ENCODE results near the gene NEK1.
A peak's percentile ranks its signal among the peaks of the same experiment; 100 is the strongest.

The NEK1 gene, protein sequence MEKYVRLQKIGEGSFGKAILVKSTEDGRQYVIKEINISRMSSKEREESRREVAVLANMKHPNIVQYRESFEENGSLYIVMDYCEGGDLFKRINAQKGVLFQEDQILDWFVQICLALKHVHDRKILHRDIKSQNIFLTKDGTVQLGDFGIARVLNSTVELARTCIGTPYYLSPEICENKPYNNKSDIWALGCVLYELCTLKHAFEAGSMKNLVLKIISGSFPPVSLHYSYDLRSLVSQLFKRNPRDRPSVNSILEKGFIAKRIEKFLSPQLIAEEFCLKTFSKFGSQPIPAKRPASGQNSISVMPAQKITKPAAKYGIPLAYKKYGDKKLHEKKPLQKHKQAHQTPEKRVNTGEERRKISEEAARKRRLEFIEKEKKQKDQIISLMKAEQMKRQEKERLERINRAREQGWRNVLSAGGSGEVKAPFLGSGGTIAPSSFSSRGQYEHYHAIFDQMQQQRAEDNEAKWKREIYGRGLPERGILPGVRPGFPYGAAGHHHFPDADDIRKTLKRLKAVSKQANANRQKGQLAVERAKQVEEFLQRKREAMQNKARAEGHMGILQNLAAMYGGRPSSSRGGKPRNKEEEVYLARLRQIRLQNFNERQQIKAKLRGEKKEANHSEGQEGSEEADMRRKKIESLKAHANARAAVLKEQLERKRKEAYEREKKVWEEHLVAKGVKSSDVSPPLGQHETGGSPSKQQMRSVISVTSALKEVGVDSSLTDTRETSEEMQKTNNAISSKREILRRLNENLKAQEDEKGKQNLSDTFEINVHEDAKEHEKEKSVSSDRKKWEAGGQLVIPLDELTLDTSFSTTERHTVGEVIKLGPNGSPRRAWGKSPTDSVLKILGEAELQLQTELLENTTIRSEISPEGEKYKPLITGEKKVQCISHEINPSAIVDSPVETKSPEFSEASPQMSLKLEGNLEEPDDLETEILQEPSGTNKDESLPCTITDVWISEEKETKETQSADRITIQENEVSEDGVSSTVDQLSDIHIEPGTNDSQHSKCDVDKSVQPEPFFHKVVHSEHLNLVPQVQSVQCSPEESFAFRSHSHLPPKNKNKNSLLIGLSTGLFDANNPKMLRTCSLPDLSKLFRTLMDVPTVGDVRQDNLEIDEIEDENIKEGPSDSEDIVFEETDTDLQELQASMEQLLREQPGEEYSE (N-terminal part only)

DNA sequence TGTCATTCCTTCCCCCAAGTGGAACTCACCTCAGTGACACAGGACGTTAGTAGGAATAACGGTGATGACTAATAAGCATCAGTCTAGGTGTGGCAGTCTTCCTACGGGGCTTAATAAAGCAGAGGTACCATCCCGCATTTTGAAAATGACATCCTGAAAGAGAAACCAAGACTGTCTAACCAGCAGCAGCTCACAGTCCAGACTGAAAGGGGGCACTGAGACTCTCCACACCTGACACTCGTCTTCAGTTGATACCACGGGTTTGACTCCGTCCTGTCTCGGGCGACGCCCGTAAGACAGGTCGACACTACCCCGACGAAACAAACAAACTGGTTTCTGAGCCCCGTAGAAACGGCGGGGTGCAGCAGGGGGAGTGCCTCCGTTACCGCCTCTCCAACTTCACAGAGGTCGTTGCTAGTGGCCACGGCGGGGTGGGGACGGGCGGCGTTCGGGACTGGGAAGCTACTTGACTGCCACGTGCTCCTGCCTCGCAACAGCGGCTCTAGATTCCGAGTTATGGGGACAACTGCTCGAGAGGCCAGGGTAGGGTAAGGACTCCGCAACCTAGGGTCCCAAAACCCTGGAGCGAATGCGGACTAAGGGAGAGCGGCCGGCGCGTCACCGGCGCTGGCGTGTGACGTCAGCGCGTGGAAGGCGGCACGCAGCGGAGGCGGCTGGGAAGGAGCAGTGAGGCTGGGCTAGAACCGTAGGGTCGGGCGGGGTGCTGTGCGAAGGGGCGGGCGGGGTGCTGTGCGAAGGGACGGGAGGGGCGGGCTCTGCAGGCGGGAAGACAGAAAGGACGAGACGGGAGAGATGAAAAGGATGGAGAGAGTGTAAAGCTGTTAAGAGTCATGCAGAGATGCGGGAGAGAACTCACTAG lies at the start of gene NEK1:
Gene NEK1, minus strand, starts transcription at position 593 of the 880 bp plus-strand sequence. CDS start 9,953 bp downstream, outside the sequence.
- peak; percentile 74 to 79 for DNase-seq (ENCODE audit: low read depth in 2 of 2)

DNA sequence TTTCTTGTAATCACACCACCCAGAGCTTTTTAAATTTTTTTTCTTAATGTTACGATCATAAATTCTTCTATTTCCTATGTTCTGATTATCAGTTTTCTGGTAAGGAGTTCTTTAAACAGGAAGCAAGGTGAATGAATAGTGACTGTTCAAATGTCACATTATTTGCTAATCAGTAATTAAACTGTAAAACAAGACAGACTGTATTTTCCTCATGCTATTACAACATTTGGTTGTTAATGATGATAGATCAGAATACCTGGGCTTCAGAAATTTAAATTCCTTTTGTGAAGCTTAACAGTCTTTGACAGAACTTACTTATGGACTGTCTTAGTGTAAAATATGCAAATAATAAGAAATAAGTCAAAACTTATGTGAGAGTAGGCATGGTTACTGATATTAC lies 49.4 kb upstream of the NEK1 start:
- DNase-seq (ENCODE audit: low read depth in 2 of 2), result no peak

DNA sequence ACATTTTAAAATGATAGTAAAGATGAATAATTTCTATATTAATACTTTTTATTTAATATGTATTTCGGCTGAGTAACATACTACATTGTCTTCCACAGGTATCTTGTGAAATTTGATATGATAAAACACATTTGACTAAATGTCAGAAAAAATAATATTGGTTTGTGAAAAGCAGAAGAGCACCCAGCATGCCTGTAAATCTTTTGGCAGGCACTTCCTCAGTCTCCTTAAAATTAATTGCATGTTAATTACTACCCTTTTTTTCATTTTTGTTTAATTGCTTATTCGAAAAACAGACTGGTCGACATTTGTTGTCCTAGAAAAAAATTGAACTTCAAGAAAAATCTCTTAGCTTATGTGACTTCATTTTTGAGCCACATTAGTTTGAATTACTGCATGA lies 48.5 kb upstream of the NEK1 start:
- no peak for DNase-seq (ENCODE audit: low read depth in 2 of 2)

DNA sequence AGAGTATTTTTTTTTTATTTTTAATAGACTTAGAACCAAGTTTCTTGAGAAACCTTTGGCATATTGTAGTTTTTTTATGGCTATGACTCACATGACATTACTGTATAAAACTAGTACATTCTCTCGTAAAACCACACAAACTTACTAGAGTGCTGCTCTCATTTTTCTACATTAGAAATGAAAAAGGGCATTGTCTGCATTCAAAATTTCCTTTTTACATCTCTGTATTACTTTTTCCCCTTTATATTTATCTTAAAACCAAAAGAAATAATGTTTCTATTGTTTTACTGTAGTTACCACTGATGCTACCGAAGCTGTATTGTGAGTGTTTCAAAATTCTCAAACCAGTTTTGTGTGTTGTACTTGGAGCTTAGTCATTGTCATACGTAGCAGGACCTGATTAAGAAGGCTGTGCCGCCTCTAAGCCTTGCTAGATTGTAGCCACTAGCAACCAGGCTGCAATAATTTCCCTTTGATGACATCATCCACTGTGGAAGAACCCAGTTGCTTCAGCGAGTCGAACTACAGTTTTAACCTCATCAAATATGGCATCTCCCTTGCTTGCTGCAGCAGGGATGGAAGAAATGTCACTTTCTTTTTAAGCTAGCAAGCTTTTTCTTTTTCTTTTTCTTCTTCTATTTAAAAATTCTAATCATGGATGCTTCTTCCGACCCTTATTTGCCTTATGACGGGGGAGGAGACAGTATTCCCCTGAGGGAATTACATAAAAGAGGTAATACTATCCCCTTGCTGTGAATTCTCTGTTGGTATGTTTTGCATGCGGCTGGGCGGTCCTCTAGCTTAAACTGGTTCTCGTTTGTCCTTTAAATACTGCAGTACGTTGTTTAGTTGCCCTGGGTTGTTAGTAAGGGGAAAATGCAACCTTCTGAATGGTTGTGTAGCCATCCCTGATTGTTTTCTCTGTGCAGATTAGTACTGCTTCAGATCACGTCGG lies 47.6 kb upstream of the NEK1 start:
- DNase-seq (ENCODE audit: low read depth in 2 of 2), result peak; percentile 27 to 64

DNA sequence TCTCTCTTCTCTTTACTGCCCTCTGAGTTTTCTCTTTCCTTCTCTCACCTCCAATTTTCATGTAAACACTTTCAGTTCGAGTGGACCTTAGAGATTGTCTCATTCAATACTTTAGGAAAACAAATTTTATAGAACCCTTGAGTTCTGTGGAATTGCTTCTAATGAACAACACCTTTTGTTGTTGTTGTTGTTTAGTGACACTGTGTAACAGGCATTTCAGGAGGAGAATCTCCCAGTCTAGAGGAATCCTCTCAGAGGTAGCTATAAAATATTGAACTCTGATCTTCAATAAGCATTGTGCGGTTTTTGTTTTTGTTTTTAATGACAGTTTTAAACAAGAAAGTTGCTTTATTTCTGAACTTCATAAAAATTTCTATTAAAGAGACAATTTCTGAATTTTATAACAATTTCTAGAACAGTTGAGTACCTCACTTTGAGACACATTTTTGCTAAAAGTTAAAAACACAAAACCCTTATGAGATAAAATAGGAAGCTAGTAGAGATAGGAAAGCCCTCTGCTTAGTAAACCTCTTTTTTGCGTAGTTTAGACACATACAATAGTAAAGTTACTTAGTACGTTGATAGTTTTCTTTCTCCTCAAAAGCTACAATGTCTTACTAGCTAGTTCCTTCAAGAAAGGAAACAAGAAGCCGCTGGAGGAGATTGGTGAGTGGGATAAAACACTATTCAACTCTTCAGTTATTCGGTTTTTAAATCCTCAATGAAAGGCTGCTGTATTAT lies 46.8 kb upstream of the NEK1 start:
- no peak for DNase-seq (ENCODE audit: low read depth in 2 of 2)

DNA sequence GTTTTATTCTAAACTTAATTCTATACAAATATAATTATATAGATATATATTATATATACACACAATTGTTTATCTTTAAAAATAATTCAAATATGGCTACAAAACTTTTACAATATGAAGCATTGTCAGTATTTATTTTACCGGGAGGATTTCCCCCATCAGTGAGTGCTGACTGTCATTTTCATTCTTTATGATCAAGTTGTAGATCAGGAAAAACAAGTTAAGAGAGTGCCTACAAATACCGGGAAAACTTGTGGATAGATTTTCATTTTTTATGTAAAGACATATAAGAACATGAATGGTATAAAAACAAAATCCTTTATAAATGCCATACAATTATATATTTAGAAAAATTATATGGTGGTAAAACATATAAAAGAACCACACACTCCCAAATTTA lies 45.8 kb upstream of the NEK1 start:
- DNase-seq (ENCODE audit: low read depth in 2 of 2), result no peak

DNA sequence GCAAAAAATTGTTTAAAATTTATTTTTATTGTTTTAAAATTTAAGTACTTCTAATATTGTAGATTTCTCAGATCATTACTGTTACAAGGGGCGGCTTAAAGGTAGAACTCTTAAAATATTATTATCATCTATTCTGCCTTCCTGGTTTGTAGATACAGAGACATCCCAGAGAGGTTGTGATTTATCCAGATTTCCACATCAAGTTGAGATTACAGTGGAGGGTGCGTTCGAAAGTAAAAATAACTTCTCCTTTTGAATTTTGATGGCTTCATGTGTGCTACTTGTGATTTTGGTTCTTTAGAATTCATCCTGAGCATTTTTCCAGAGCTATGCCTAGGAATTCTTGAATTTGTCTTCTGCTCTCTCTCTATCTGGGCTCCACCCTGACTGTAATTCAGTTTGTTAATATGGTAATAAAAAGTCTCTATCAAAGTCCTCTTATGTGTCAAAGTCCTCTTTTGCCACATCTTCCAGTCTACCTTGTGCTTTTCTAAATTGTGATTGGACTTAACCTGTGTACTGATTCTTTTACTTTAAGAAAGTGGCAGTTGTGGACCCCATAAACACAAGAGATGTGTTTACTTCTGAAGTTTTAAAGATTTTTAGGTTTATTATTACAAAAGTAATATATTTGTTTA lies 45.2 kb upstream of the NEK1 start:
- no peak for DNase-seq (ENCODE audit: low read depth in 2 of 2)

DNA sequence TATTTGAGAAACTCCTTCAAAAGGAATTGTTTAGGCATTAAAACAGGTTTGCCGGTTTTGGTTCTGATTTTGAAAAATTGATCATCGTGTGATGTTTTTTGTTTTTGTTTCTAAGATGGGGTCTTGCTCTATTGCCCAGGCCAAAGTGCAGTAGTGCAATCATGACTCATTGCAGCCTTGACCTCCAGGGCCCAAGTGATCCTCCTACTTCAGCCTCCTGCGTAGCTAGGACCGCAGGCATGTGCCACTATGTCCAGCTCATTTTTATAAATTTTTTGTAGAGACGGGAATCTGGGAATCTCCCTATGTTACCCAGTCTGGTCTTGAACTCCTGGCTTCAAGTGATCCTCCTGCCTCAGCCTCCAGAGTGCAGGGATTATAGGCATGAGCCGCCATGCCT lies 43.0 kb upstream of the NEK1 start:
- DNase-seq (ENCODE audit: low read depth in 2 of 2), result no peak

DNA sequence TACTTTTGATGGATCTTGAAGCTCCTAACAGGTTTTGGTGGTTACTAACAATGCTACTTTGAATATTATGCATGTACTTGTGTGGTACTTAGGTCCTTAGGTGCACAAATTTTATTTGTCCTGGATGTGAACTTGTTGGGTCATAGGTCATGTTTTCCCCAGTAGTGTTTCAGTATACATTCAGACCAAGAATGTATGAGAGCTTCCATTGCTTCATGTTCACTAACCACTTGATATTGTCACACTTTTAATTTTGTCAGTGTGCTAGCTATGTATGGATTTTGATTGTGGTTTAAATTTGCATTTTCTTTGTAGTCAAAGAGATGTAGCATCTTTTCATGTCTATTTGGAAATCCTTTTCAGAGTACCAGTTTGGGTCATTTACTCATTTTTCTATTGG lies 40.2 kb upstream of the NEK1 start:
- DNase-seq (ENCODE audit: low read depth in 2 of 2), result no peak

DNA sequence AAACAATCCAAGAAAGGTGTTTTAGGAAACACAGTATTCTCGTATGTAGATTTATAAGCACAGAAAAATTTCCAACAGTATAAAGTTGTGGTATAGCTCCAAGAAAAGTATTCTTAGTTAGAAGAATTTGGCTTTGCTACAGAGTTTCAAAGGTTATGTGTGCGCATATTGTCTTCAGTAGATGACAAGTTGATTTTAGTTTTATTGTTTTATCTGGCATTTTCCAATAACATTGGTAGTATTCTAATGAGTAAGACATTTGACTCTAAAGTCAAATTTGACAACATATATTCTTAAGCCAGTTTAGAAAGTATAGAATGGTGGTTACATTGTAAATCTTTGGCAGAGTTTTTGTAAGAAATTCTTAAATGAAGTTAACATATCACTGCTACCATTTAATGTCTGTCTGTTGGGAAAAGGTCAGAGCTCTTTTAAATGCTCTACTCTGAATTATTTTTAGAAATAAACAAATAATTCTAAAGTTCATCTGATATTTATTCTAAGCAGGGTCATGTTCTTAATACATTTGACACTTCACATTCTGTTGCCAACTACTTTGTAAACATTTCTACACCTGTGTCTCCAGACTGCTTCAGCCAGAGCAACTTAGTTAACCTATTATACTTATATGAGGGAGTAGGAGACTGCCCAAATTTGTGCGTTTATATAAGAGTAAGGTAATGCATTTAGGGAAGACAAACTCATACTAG lies 38.0 kb upstream of the NEK1 start:
- DNase-seq (ENCODE audit: low read depth in 2 of 2), result no peak

DNA sequence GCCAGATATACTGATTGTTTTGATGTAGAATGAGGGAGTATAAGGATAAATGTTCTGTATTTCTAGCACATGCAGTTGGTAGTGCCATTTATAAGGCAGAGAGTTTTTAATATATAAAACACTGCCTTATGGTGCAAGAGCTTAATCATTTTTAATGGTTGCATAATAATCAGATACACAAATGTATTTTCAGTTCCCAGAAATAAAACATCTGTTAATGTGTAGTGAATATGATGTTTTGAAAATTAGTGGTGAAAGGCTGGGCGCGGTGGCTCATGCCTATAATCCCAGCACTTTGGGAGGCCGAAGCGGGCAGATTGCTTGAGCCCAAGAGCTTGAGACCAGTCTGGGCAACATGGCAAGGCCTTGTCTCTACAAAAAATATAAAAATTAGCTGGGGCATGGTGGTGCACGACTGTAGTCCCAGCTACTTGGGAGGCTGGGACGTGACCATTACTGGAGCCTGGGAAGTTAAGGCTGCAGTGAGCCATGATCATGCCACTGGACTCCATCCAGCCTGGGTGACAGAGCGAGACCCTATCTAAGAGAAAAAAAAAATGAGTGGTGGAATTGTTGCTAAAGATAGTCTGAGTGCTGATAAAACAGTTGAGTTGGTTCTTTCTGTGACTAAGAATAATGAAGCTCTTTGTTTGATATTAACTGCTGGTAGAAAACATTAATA lies 37.3 kb upstream of the NEK1 start:
- DNase-seq (ENCODE audit: low read depth in 2 of 2), result no peak

DNA sequence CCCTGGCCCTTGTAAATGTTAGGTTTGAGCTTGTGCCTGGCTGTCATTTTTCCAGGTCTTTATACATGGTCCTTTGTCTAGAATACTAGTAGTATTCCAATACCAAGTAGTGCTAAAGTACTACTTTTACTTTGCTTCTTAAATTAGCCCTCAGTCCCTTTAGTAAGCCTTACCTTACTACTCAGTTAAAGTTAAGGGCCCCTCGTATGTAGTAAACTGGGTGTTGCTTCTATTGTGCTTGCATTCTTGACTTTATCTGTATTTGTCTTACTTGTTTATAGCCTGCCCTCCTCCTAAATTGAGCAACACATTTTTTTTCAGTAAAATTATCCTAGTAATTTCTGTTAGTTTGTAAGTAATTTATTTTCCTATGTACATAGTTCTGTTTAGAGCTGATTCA lies 33.2 kb upstream of the NEK1 start:
- no peak for DNase-seq (ENCODE audit: low read depth in 2 of 2)

DNA sequence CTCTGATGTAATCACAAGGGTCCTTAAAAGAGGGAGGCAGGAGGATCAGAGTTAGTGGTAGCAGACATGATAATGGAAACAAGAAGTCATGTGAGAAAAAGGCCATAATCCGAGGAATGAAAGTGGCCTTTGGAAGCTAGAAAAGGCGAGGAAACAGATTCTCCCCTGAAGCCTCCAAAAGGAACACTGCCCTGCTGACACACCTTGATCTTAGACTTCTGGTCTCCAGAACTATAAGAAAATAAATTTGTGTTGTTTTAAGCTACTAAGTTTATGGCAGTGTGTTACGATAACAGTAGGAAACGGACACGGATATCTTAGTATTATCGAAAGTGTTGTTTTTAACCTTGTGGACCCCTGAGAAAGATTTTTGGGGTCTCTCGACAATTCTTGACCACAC lies 32.4 kb upstream of the NEK1 start:
- DNase-seq (ENCODE audit: low read depth in 2 of 2), result no peak

DNA sequence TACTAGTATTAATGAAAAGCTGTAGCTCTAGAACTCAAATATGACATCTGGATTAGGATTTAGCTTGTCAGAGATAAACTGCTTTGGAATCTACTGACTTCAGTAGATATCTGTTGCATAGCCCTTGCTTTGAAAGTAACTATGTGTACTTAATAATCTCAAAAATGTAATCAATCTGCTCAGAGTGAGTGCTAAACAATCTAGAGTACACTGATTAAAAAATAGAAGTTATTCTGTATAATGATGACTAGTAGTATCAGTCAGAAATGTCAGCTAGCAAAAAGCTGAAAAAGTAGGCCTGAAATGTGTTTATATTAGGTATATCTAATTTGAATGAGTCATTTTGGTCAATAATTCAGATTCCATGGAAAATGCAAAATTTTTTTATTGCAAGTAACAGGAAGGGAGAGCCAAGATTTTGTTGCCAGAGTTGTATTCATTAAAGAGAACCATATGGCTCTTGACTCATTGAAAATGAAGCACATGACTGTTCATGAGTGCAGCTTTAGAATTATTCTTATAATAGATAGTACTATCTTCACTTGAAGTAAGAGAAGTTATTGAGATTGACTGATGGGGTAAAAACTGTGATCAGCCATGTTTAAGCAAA lies 28.0 kb upstream of the NEK1 start:
- no peak for DNase-seq (ENCODE audit: low read depth in 2 of 2)

DNA sequence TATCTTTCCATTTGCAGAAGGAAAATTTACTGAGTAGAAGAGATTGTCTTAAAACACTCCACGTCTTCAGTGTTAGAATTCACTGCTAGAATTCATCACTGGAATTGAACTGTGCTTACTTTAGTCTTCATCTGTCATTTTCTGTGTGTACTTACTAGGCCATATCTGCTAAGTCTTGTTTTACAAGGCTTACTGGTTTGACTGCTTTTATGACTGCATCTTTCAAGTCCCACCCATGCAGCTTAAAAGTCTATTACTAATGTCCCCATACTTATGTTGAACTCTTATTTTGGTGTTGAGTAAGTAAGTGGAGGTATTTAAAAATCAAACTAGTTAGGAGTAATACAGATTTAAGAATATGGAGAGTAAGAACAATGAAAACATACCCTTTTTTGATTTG lies 22.6 kb upstream of the NEK1 start:
- no peak for DNase-seq (ENCODE audit: low read depth in 2 of 2)

DNA sequence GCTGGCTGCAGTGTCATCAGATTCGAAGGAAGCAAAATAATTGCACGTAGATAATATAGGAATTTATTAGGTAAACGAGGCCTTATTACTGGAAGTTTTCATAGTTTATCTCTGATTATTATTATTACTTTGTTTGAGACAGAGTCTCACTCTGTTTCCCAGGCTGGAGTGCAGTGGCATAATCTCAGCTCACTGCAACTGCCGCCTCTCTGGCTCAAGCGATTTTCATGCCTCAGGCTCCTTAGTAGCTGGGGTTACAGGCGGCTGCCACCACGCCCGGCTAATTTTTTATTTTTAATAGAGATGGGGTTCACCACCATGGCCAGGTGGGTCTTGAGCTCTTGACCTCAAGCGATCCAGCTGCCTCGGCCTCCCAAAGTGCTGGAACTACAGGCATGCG lies 20.5 kb upstream of the NEK1 start:
- no peak for DNase-seq (ENCODE audit: low read depth in 2 of 2)

DNA sequence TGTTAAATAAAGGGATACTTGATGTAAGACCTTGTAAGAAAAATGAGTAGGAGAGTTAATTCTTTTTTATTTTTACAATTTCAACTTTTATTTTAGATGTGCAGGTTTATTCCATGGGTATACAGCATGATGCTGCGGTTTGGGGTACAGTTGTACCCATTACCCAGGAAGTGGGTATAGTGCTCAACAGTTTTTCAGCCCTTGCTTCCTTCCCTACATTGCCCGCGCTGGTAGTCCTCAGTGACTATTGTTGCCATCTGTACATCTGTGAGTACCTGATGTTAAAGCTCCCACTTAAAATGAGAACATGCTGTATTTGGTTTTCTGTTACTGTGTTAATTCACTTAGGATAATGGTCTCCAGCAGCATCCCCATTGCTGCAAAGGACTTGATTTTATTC lies 17.7 kb upstream of the NEK1 start:
- no peak for DNase-seq (ENCODE audit: low read depth in 2 of 2)

All from activated CD8-positive, alpha-beta memory T cell treated with anti-CD3 and anti-CD28 coated beads for 4 hours (primary cell).